Measurements from ENCODE around the gene PRSS22.
A peak's percentile ranks its signal among the peaks of the same experiment; 100 is the strongest.

PRSS22 gene

DNA sequence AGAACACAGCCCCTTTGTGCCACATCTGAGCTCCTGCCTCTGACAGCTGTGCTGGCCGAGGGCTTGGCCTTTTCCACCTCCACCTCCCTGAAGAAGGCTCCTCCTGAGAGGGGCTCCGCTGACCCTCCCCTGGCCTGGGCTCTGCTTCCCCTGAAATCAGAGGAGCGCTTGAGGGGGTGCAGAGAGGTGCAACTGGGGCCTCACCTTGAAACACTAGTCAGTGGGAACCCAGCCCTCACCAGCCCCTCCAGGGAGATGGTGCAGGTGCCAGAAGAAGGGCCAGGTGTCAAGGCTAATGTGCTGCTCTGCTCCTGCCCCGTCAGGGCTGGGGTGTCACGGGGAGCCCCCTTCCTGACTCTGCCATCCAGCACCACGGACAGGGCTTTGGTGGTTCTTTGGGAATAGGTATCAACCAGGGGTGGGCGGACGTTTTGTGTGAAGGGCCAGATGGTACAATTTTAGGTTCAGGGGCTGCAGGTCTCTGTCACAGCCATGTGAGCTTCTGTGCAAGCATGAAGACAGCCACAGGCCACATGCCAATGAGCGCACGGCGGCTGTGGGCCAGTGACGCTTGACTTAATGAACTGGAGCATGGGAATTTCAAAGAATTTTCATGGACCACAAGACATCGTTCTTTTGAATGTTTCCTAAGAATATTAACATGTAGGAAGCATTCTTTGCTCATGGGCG, 30.0 kb downstream of the PRSS22 start:
- no peak for DNase-seq

GRCh38 chr16:2827374-2827791, 30.6 kb downstream of the PRSS22 start:
- no peak for DNase-seq

- DNase-seq, result no peak
Measured at GRCh38 chr16:2826591-2827373, 31.2 kb downstream of the PRSS22 start.

GRCh38 chr16:2825906-2826305, 32.1 kb downstream of the PRSS22 start:
- DNase-seq, result no peak

DNA sequence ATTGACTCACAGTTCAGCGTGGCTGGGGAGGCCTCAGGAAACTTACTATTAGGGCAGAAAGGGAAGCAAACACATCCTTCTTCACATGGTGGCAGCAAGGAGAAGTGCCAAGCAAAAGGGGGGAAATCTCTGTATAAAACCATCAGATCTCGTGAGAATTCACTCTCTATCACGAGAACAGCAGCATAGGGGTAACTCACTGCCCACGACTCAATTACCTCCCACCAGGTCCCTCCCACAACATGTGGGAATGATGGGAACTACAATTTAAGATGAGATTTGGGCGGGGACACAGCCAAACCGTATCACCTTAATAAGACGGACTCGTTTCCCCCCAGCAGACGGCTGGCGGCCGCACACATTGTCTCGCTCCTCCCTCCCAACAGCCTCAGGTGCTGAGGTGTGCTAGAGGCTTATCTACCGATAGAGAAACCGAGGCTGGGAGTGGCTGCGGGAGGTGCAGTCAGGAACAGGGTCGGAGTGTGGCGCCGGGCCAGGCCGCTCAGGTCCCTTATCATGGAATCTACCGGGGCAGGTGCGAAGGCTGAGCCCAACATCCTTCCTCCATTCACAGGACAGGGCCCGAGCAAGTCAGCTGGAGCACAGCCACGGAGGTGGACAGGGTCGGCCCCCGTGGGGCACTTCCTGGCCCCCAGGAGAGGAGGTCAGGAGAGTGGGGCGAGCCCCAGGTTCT, 32.8 kb downstream of the PRSS22 start:
- no peak for DNase-seq

- no peak for DNase-seq
Measured at GRCh38 chr16:2824626-2825025, 33.3 kb downstream of the PRSS22 start.

DNA sequence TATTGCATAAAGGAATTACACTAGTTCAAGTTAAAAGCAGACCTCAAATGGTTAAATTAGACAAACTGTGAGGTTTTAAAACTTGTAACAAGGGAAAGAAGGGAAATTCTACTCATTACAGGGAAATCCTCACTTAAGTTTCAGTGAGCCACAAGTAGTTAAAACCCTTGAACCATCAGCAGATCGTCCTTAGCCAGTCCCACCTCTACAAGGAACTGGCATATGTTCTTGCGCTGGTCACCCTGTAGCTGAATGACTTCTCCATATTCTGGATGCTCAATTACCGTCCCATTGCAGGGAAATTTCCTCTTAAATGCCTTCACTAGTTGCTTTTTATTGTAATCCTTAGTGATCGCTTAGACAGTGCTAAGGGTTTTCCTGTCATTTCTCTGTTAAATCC, 35.5 kb downstream of the PRSS22 start:
- no peak for DNase-seq

DNA sequence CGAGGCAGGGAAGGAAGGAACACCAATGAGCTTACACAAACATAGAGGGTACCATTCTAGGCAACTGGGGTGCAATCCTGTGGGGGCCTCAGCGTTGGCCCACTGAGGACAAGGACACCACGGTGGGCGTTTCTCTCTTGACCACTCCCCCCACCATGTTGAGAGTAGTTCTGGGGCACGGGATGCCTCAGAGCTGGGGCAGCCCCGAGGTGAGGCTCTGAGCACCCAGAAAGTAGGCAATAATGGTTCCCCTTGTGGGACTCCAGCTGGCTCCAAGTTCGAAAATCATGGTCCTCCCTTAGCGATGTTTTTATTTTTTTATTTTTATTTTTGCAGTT, 35.8 kb downstream of the PRSS22 start:
- no peak for DNase-seq

GRCh38 chr16:2821487-2822157, 36.3 kb downstream of the PRSS22 start:
- no peak for DNase-seq

- no peak for DNase-seq
Measured at GRCh38 chr16:2820836-2821486, 37.0 kb downstream of the PRSS22 start.

GRCh38 chr16:2819939-2820835, 37.8 kb downstream of the PRSS22 start:
- DNase-seq, result no peak

- no peak for DNase-seq
Measured at GRCh38 chr16:2819179-2819938, 38.6 kb downstream of the PRSS22 start.

DNA sequence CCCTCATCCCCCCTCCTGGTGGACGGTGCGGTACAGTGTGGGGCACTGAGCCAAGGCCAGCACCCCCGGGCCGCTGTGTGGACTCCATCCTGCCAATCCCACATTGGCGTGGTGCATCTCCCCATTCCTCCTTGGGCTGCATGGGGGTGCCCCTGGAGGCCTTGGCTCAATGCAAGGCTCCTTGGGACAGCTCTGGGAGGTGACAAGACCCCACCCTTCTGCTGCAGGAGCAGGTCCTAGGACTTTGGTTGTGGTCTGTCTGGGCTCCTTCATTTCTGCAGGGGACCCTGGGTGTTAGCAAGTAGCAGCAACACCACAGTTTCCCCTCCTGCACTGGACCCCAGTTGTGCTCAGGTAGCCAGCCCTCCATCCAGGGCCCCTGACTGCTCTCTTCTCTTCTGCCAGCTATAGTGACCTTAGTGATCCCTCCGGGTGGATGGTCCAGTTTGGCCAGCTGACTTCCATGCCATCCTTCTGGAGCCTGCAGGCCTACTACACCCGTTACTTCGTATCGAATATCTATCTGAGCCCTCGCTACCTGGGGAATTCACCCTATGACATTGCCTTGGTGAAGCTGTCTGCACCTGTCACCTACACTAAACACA, 39.6 kb downstream of the PRSS22 start:
- no peak for DNase-seq

- DNase-seq, result no peak
Measured at GRCh38 chr16:2817340-2818271, 40.4 kb downstream of the PRSS22 start.

GRCh38 chr16:2816751-2817339, 41.1 kb downstream of the PRSS22 start, which contains the start of gene PRSS21:
Gene PRSS21, plus strand, starts transcription at chr16:2817237. Its CDS starts 32 bp downstream, at chr16:2817269.
- peak; percentile 48 for DNase-seq

DNA sequence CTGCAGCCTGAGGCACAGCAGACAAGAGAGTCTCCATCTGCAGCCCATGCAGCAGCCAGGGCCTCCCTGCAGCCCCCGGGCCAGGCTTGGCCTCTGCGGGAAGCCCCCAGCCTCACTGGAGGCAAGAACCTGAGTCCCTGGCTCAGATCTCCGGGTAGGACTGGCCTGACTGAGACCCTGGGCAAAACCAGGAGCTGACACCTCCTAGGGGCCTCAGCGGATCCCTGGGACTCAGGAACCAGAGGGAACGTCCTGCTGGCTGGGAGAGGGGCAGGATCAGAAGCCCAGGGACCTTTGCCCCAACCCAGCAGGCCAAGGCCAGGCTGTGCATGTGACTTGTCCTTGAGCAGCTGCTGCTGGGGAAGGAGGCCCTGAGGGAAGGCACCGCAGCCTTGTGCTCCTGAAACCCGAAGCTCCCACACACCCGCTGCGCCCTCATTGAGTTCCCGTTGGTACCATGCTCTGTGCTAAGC, 42.6 kb downstream of the PRSS22 start:
- DNase-seq, result no peak

- no peak for DNase-seq
Measured at GRCh38 chr16:2814551-2815298, 43.2 kb downstream of the PRSS22 start.

- no peak for DNase-seq
Measured at GRCh38 chr16:2813771-2814221, 44.2 kb downstream of the PRSS22 start.

Measured in CD4-positive, alpha-beta T cell treated with Interleukin-10 for 1 hour (primary cell).